ENCODE measurements around the gene COX4I1. TPM values are rescaled to one million over a fixed set of nuclear protein-coding genes. Genes with fewer than 3 reads are reported as not detected.

Gene COX4I1
- polyA plus RNA-seq, 3 donors = 985 to 1,312 (median 1,132) TPM

- H3K4me3 ChIP-seq (replicated peaks in 1 of 3; ENCODE audit: low read depth in 2 of 3, low read length in 3 of 3) = no peak overlapping the region
- no peak overlapping the region for H3K4me3 Mint-ChIP-seq
- H2AFZ ChIP-seq (ENCODE audit: insufficient read depth, low read depth, low read length, poor library complexity, severe bottlenecking) = no peak overlapping the region
- H3K4me1 Mint-ChIP-seq = peaks cover 46% of the 10 kb centered on the region
- no peak overlapping the region for H3K9ac ChIP-seq (ENCODE audit: insufficient read depth, low read length, poor library complexity, severe bottlenecking)
- peaks cover 0 to 9% (median 6%) of the 10 kb centered on the region in 3 donors for H3K27me3 Mint-ChIP-seq (ENCODE audit: low read depth in 3 of 3)
- DNase-seq = no peak
- H3K9me3 Mint-ChIP-seq = peaks cover 0 to 10% (median under 1%) of the 10 kb centered on the region in 7 donors
- peaks cover 0 to 3% of the 10 kb centered on the region in 2 donors for H3K36me3 Mint-ChIP-seq
- intact Hi-C loops (cut with micrococcal nuclease) = no loop called here
- no peak overlapping the region for H3K27ac ChIP-seq (ENCODE audit: low read depth in 1 of 2, low read length in 2 of 2)
- peaks cover 36 to 39% of the 10 kb centered on the region in 2 donors for H3K4me1 ChIP-seq (ENCODE audit: control insufficient read depth in 1 of 2, insufficient read depth in 2 of 2, low read length in 2 of 2)
- no peaks in the 10 kb centered on the region for H3K36me3 ChIP-seq (replicated peaks in 1 of 2; ENCODE audit: control insufficient read depth in 1 of 2, insufficient read depth in 2 of 2, low read length in 2 of 2)
- H3K4me2 ChIP-seq (replicated peaks; ENCODE audit: extremely low read depth, low read length, poor library complexity, severe bottlenecking) = no peak overlapping the region
- H3K79me2 ChIP-seq (ENCODE audit: insufficient read depth, low read length) = no peaks in the 10 kb centered on the region
- H3K9me3 ChIP-seq (replicated peaks in 1 of 2; ENCODE audit: control insufficient read depth in 1 of 2, insufficient read depth in 1 of 2, low read length in 2 of 2) = peaks cover 0 to 3% of the 10 kb centered on the region in 2 donors
- H3K27me3 ChIP-seq (ENCODE audit: control insufficient read depth in 2 of 2, insufficient read depth in 2 of 2, low read length in 2 of 2) = no peaks in the 10 kb centered on the region
- no peak for TF ChIP-seq CTCF (IDR thresholded peaks at IDR 0.05)
- H4K20me1 ChIP-seq (ENCODE audit: insufficient read depth, low read length) = no peaks in the 10 kb centered on the region
- H3K27ac Mint-ChIP-seq = peak overlapping the region in 3 of 7 donors; percentile 6 to 69 (median 26)
Observed at GRCh38 chr16:85844169-85844481, 44.6 kb downstream of the COX4I1 start.

- intact Hi-C loops (cut with micrococcal nuclease) = no loop called here
- Histone ChIP-seq H3K4me1 (ENCODE audit: control insufficient read depth in 1 of 2, insufficient read depth in 2 of 2, low read length in 2 of 2) (peaks cover 34 to 38% of the 10 kb centered on the region in 2 donors), H3K79me2 (ENCODE audit: insufficient read depth, low read length) (no peaks in the 10 kb centered on the region), H3K27ac (ENCODE audit: low read depth in 1 of 2, low read length in 2 of 2) (peak overlapping the region; percentile 6 to 13), H3K9ac (ENCODE audit: insufficient read depth, low read length, poor library complexity, severe bottlenecking) (no peak overlapping the region), H3K4me3 (replicated peaks in 1 of 3; ENCODE audit: low read depth in 2 of 3, low read length in 3 of 3) (peak overlapping the region in 1 of 3 experiments; percentile 30), H4K20me1 (ENCODE audit: insufficient read depth, low read length) (no peaks in the 10 kb centered on the region), H3K9me3 (replicated peaks in 1 of 2; ENCODE audit: control insufficient read depth in 1 of 2, insufficient read depth in 1 of 2, low read length in 2 of 2) (peaks cover 0 to 3% of the 10 kb centered on the region in 2 donors), H2AFZ (ENCODE audit: insufficient read depth, low read depth, low read length, poor library complexity, severe bottlenecking) (peak overlapping the region; percentile 75), H3K27me3 (ENCODE audit: control insufficient read depth in 2 of 2, insufficient read depth in 2 of 2, low read length in 2 of 2) (no peaks in the 10 kb centered on the region), H3K4me2 (replicated peaks; ENCODE audit: extremely low read depth, low read length, poor library complexity, severe bottlenecking) (peak overlapping the region; percentile 44), H3K36me3 (replicated peaks in 1 of 2; ENCODE audit: control insufficient read depth in 1 of 2, insufficient read depth in 2 of 2, low read length in 2 of 2) (no peaks in the 10 kb centered on the region)
- peaks cover 0 to 6% (median 6%) of the 10 kb centered on the region in 3 donors for H3K27me3 Mint-ChIP-seq (ENCODE audit: low read depth in 3 of 3)
- peaks cover 0 to 3% of the 10 kb centered on the region in 2 donors for H3K36me3 Mint-ChIP-seq
- peak in 2 of 3 donors; percentile 39 to 46 for DNase-seq
- TF ChIP-seq CTCF (IDR thresholded peaks at IDR 0.05) = no peak
- 14% methylated on average over 8 of the region's 15 CpGs for WGBS (ENCODE audit: insufficient coverage)
- peaks cover 44% of the 10 kb centered on the region for H3K4me1 Mint-ChIP-seq
- H3K27ac Mint-ChIP-seq = peak overlapping the region in 5 of 7 donors; percentile 2 to 72 (median 22)
- H3K9me3 Mint-ChIP-seq = peaks cover 0 to 10% (median 2%) of the 10 kb centered on the region in 7 donors
- peak overlapping the region in 1 of 2 donors; percentile 76 for H3K4me3 Mint-ChIP-seq
Observed at GRCh38 chr16:85844786-85845185, 45.3 kb downstream of the COX4I1 start.

All from CD14-positive monocyte (primary cell).